ENCODE data around the gene POC1B.
A peak's percentile ranks its signal among the peaks of the same experiment; 100 is the strongest.

- TF ChIP-seq CTCF (IDR thresholded peaks at IDR 0.05) (peak; percentile 79 to 91 (median 84)), POLR2A (IDR thresholded peaks at IDR 0.05) (no peak)
Measured at GRCh38 chr12:89542912-89543592, 17.2 kb upstream of the POC1B start.
